IMR-90 (cell line): ENCODE data around the gene SLC9A7. TPM values are rescaled to one million over a fixed set of nuclear protein-coding genes. Genes with fewer than 3 reads are reported as not detected.

Experiments used
- ATAC-seq: fragments of 200-7000 bp; cut with Tn5 transposase; 2 replicates; pipeline ENCODE4 v1.9.1; 2020; ENCODE audit warnings: low read depth, mild to moderate bottlenecking, moderate library complexity
- BruUV-seq: library from RNA; stranded (reverse); fragments of 400-500 nt; replicated peaks from 2 replicates; lab custom pipeline; 2021; lab: Mats Ljungman, UMichigan
- CTCF ChIA-PET: fragments of 300-600 bp; formaldehyde crosslinking; extraction: SDS; loops from one replicate; lab custom pipeline; 2021; ENCODE audit warnings: antibody characterized with exemption; lab: Yijun Ruan, JAX
- POLR2A ChIA-PET: fragments of 300-600 bp; sonication (Branson Sonifier 250); formaldehyde crosslinking; loops from one replicate; lab custom pipeline; 2022; ENCODE audit warnings: antibody characterized with exemption; ENCODE audit not compliant: unreplicated experiment; lab: Charles Lee
- DNase-seq: peaks from one replicate; pipeline ENCODE4 v3.0.0; 2013
- H2AFZ ChIP-seq: replicated peaks from 2 replicates; pipeline ENCODE3; 2013; ENCODE audit warnings: low read length, mild to moderate bottlenecking; ENCODE audit not compliant: poor library complexity
- H2AK5ac ChIP-seq: 2 replicates; pipeline ENCODE4 v1.6.1; 2013; ENCODE audit warnings: low read depth, low read length, inconsistent platforms
- H2AK9ac ChIP-seq: replicated peaks from 2 replicates; pipeline ENCODE3; 2013; ENCODE audit warnings: mild to moderate bottlenecking, low read depth, low read length, moderate library complexity; ENCODE audit not compliant: poor library complexity
- H2BK120ac ChIP-seq: 2 replicates; pipeline ENCODE4 v1.6.1; 2013; ENCODE audit warnings: low read depth, low read length, inconsistent platforms
- H2BK15ac ChIP-seq: 3 replicates; pipeline ENCODE4 v1.6.1; 2013; ENCODE audit warnings: low read depth, low read length, inconsistent platforms
- H2BK20ac ChIP-seq: 2 replicates; pipeline ENCODE4 v1.6.1; 2013; ENCODE audit warnings: low read depth, mild to moderate bottlenecking, inconsistent platforms, low read length, moderate library complexity
- H2BK5ac ChIP-seq: 2 replicates; pipeline ENCODE4 v1.6.1; 2013; ENCODE audit warnings: mild to moderate bottlenecking, low read depth, low read length, inconsistent platforms; ENCODE audit not compliant: poor library complexity, severe bottlenecking
- H3K14ac ChIP-seq: replicated peaks from 2 replicates; pipeline ENCODE4 v1.6.1; 2013; ENCODE audit warnings: low read depth, low read length, inconsistent platforms
- H3K18ac ChIP-seq: 2 replicates; pipeline ENCODE4 v1.6.1; 2013; ENCODE audit warnings: low read depth, low read length, control low read depth
- H3K23ac ChIP-seq: 2 replicates; pipeline ENCODE4 v1.6.1; 2013; ENCODE audit warnings: low read depth, low read length, inconsistent platforms
- H3K27ac ChIP-seq: 2 replicates; pipeline ENCODE4 v1.5.1; 2013; ENCODE audit warnings: mild to moderate bottlenecking, control low read depth, low read length; ENCODE audit not compliant: insufficient read depth
- H3K27me3 ChIP-seq: 2 replicates; pipeline ENCODE4 v1.6.1; 2013; ENCODE audit warnings: low read length; ENCODE audit not compliant: control insufficient read depth, insufficient read depth
- H3K36me3 ChIP-seq: 2 replicates; pipeline ENCODE4 v1.6.1; 2013; ENCODE audit warnings: low read length, mixed read lengths; ENCODE audit not compliant: control insufficient read depth, insufficient read depth
- H3K4ac ChIP-seq: 2 replicates; pipeline ENCODE4 v1.6.1; 2013; ENCODE audit warnings: low read depth, low read length, inconsistent platforms
- H3K4me1 ChIP-seq: 2 replicates; pipeline ENCODE4 v1.6.1; 2013; ENCODE audit warnings: low read length, mixed read lengths; ENCODE audit not compliant: control insufficient read depth, insufficient read depth
- H3K4me2 ChIP-seq: 2 replicates; pipeline ENCODE4 v1.6.1; 2013; ENCODE audit warnings: low read depth, mild to moderate bottlenecking, control low read depth, low read length, moderate library complexity
- H3K4me3 ChIP-seq: 2 replicates; pipeline ENCODE4 v1.5.1; 2013; ENCODE audit warnings: low read depth, mild to moderate bottlenecking, control low read depth, low read length, moderate library complexity; ENCODE audit not compliant: insufficient read depth
- H3K56ac ChIP-seq: 2 replicates; pipeline ENCODE4 v1.6.1; 2013; ENCODE audit warnings: low read length, inconsistent platforms; ENCODE audit not compliant: insufficient read depth; ENCODE audit errors: extremely low read depth
- H3K79me1 ChIP-seq, 2 experiments: 2 replicates each; pipeline ENCODE4 v1.6.1; 2013; ENCODE audit warnings: low read length in 2 of 2, inconsistent platforms in 1 of 2, low read depth in 1 of 2
- H3K9ac ChIP-seq: 2 replicates; pipeline ENCODE4 v1.6.1; 2013; ENCODE audit warnings: low read depth, low read length, control low read depth
- H3K9me1 ChIP-seq: 2 replicates; pipeline ENCODE4 v1.6.1; 2013; ENCODE audit warnings: low read length, inconsistent platforms; ENCODE audit not compliant: insufficient read depth
- H3K9me3 ChIP-seq: 2 replicates; pipeline ENCODE4 v1.6.1; 2013; ENCODE audit warnings: low read length; ENCODE audit not compliant: control insufficient read depth, insufficient read depth
- H4K20me1 ChIP-seq: 2 replicates; pipeline ENCODE4 v1.6.1; 2013; ENCODE audit warnings: low read length, inconsistent platforms; ENCODE audit not compliant: insufficient read depth
- H4K5ac ChIP-seq: 2 replicates; pipeline ENCODE4 v1.6.1; 2013; ENCODE audit warnings: mild to moderate bottlenecking, low read depth, low read length, control low read depth
- H4K8ac ChIP-seq, 2 experiments: 2 replicates each; pipeline ENCODE4 v1.6.1; 2013; ENCODE audit warnings: low read depth in 2 of 2, low read length in 2 of 2, control low read depth in 1 of 2, inconsistent platforms in 1 of 2
- H4K91ac ChIP-seq: 2 replicates; pipeline ENCODE4 v1.6.1; 2013; ENCODE audit warnings: low read depth, low read length, inconsistent platforms; ENCODE audit not compliant: insufficient read depth
- FOS ChIP-seq: fragments of 150-350 bp; IDR thresholded peaks from 2 replicates; pipeline ENCODE4 v1.6.1; 2016; ENCODE audit warnings: low read depth, low read length
- MAFK ChIP-seq: IDR thresholded peaks from 2 replicates; pipeline ENCODE4 v1.6.1; 2012; ENCODE audit warnings: low read depth, low read length, improper control_type of control experiment
- MXI1 ChIP-seq: IDR thresholded peaks from 2 replicates; pipeline ENCODE4 v1.6.1; 2012; ENCODE audit warnings: low read depth, mild to moderate bottlenecking, low read length, moderate library complexity, borderline replicate concordance
- USF2 ChIP-seq: fragments of 150-350 bp; IDR thresholded peaks from 2 replicates; pipeline ENCODE4 v1.6.1; 2017; ENCODE audit warnings: mild to moderate bottlenecking, antibody characterized with exemption, low read length, low read depth
- WGBS, 2 experiments: methylation state at CpG; one replicate each; pipeline versions ENCODE4 v1.1.5 to v1.1.7; 2013; ENCODE audit warnings: missing lambda C conversion rate in 2 of 2; ENCODE audit not compliant: insufficient read length in 1 of 2; ENCODE audit errors: extremely low coverage in 2 of 2; 5-methylcytosine and 5-hydroxymethylcytosine counted together
- dilution Hi-C: fragments of 300-500 bp; cut with HindIII; formaldehyde crosslinking; loops from one replicate; pipeline ENCODE4 v1.14.3; 2018; ENCODE audit warnings: low sequenced_read_pairs; ENCODE audit not compliant: unreplicated experiment
- in situ Hi-C: fragments of 300-500 bp; cut with MboI; formaldehyde crosslinking; loops from 3 replicates; pipeline ENCODE4 v1.14.3; 2019; ENCODE audit warnings: low sequenced_read_pairs, inconsistent platforms, mixed read lengths
- intact Hi-C: fragments of 100-400 bp; cut with micrococcal nuclease; formaldehyde crosslinking; loops from 2 replicates; pipeline ENCODE4 v1.10.0; 2022
- polyA plus RNA-seq, 3 experiments: library from polyadenylated mRNA; depleted of rRNA; stranded (reverse); fragments of >200 nt; gene quantifications; 2 replicates each; pipeline ENCODE4 v1.2.3, GENCODE V29; 2012; ENCODE audit warnings: low replicate concordance in 1 of 3
- total RNA-seq: library from RNA; depleted of rRNA; stranded (reverse); fragments of >200 nt; gene quantifications from 2 replicates; pipeline ENCODE4 v1.2.3, GENCODE V29; 2012

The SLC9A7 gene
- total and polyA plus RNA-seq, 2 of the 4 experiments (the other 2 are of a cell fraction): 14.4 to 76.4 TPM

DNA sequence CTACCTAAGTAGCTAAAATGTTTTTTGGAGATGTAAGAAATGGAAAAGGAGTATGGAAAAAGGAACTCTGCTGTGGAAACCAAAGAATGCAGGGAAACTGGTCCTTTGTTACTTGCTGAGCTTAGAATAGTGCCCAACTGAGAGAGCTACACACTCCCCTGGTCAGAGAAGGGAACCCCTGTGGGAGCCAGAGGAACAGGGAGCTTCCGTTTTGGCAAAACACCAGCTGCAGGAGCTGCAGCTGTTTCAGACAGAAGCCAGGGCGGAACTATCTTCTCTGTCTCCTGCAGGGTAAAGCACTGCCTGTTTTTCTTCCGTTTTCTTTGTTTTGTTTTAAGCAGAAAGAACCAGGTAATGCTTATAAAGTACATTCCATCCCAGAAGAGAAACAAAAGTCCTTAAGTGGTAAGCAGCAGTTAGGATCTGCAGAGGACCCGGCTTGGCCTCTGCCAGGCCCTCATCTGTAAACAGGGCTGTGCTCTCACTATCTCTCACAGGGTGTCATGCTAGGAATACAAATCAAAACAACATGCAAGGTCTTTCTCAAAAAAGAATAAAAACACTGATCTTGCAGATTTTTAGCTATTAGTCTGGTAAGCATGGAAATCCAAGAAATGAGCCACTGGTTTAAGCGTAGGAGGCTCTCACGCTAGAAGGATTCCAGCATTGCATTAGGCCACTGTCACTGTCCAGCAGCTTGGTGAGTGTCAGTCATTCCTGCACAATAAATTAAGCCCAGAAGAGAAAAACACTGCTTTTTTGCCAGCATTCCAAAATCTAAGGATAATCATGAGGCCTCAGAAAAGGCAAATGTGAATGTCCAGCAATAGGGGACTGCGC, 109.3 kb downstream of the SLC9A7 start:
- TF ChIP-seq FOS (no peak), MXI1 (no peak), MAFK (peak; percentile 33; the same call in 1 of the 2 replicates), USF2 (no peak)
- H2AK9ac ChIP-seq: no peak overlapping the region
- no peak overlapping the region for H3K4ac ChIP-seq
- no peak overlapping the region for H2AK5ac ChIP-seq
- peaks cover 4% of the 10 kb centered on the region; the same call in 1 of the 2 replicates for H3K27me3 ChIP-seq
- no peak overlapping the region for H3K56ac ChIP-seq
- intact Hi-C loops: no loop called here
- no peak overlapping the region for H2AFZ ChIP-seq
- no peaks in the 10 kb centered on the region for H3K9me1 ChIP-seq
- DNase-seq (peak; percentile 19), ATAC-seq (no peak; the same call in 1 of the 2 replicates)
- no peak overlapping the region for H2BK15ac ChIP-seq
- no peak overlapping the region for H3K18ac ChIP-seq
- no peaks in the 10 kb centered on the region for H3K79me1 ChIP-seq
- no peak overlapping the region for H4K91ac ChIP-seq
- in situ Hi-C loops: loop anchor here (10.0 kb wide), 1 partner anchor 95 kb away; no protein-coding TSS in a partner anchor
- H3K9ac ChIP-seq: no peak overlapping the region
- H2BK120ac ChIP-seq: no peak overlapping the region
- no peaks in the 10 kb centered on the region for H3K9me3 ChIP-seq
- dilution Hi-C loops: no loop called here
- no peak overlapping the region for H3K27ac ChIP-seq
- no TSS peak for BruUV-seq
- 62% methylated on average over 3 of the region's 7 CpGs; no CpG with 5 or more reads in 1 of the 2 experiments for WGBS, 2 experiments
- CTCF ChIA-PET: interaction anchor here (2.1 kb wide), 1 partner anchor 77 kb away, joined by 5 read pairs; no protein-coding TSS in a partner anchor
- POLR2A ChIA-PET: no interaction called here
- no peak overlapping the region for H3K4me3 ChIP-seq
- no peak overlapping the region for H3K4me2 ChIP-seq
- no peaks in the 10 kb centered on the region for H3K36me3 ChIP-seq
- H2BK5ac ChIP-seq: no peak overlapping the region
- H4K20me1 ChIP-seq: no peaks in the 10 kb centered on the region
- H3K4me1 ChIP-seq: peaks cover 3% of the 10 kb centered on the region; the same call in 1 of the 2 replicates
- no peak overlapping the region for H4K8ac ChIP-seq
- H4K5ac ChIP-seq: no peak overlapping the region
- no peak overlapping the region for H3K14ac ChIP-seq
- H2BK20ac ChIP-seq: no peak overlapping the region
- H3K23ac ChIP-seq: no peak overlapping the region
